ENCODE results near the gene SSBP2. TPM values are rescaled to one million over a fixed set of nuclear protein-coding genes. Genes with fewer than 3 reads are reported as not detected.
"Not testable (repeated sequence)": the region's sequence is repeated elsewhere in the genome, so short reads cannot be mapped to it uniquely, and the experiment has no call there.

The SSBP2 gene
- polyA plus RNA-seq, 3 donors: 12.5 to 36.6 (median 22.2) TPM

DNA sequence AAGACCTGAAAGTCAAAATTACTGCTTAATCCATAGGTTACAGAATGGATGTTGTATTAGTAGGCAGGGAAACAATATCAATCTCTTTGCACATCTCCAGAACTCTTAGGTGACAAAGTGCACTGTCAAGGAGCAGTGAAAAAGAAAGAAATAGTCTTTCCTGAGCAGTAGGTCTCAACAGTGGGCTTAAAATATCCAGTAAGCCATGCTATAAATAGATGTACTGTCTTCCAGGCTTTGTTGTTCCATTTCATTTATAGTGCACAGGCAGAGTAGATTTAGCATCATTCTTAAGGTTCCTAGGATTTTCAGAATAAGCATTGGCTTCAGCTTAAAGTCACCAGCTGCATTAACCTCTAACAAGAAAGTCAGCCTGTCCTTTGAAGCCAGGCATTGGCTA, 50.7 kb downstream of the SSBP2 start:
- H3K27ac ChIP-seq (ENCODE audit: low read depth, low read length): no peak overlapping the region

DNA sequence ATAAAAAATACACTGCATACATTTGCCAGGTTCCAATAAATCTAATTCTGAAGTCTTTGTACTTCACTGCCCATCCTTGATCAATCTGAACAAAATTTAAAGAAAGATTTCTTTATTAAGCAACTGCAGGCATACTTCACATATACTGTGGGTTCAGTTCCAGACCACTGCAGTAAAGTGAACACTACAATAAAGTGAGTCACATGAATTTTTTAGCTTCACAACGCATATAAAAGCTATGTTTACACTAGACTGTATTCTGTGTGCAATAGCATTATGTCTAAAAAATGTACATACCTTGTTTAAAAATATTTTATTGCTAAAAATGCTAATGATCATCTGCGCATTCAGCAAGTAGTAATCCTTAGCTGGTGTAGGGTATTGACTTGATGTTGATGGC, 52.1 kb downstream of the SSBP2 start:
- H3K27ac ChIP-seq (ENCODE audit: low read depth, low read length): no peak overlapping the region
- WGBS, 3 donors: 94 to 98% (median 97%) methylated on average over 2 of the region's 2 CpGs

DNA sequence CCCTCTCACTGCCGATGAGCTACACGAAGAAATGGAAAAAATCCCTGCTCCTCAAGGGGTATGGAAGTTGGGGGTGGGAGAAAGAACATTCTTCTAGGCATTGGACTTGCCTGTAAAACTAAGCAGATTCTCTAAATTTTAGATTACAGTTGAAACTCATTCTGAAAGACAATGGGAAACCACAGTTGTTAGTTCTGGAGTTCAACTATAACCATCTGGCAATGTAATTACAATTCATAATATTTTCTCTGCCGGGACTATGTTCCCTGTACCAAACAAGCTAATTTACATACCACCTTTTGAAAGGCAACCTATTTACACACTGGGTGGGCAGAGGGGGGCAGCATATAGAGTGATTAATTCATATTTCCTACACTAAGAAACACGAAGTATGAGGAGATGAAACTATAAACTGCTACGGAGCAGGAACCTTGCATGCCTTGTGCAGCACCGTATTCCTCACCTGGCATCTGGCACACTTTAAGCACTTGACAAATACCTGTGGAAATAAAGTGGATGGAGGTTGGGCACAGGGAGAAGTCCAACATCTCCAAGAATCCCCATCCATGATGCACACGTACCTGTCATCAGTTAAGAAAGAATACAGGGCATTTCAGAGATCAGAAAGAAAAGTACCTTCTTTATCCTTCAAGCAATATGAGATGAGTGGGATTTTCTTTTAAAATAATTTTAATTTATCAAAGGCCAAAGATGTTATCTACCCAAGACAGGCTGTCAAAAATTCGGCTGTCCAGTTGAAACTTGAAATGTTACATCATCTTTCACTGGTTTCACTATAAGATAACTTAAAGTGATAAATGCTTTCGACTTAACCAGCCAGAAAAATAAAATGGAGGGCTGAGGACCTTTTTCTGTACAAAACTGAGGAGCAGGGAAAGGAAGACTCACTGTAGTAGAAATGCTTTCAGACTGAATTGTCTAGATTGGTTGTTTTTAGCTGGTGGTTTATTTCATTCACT, 54.2 kb downstream of the SSBP2 start:
- H3K27ac ChIP-seq (ENCODE audit: low read depth, low read length): no peak overlapping the region
- 80 to 82% (median 81%) methylated on average over 9 of the region's 9 CpGs for WGBS, 3 donors

DNA sequence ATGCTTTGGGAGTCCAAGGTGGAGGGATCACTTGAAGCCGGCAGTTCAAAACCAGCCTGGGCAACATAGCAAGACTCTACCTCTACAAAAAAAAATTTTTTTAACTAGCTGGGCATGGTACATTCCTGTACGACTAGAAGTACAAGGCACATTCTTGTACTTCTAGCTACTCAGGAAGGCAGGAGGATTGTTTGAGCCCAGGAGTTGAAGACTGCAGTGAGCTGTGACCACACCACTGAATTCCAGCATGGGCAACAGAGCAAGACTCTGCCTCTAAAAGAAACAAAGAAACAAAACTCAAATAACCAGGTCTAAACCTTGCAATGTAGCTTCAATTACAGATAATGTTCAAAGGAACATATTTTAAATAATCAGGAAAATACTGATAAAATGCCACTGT, 56.2 kb downstream of the SSBP2 start:
- WGBS, 3 donors: 82 to 90% (median 87%) methylated on average over 2 of the region's 2 CpGs

GRCh38 chr5:81688215-81688614, 62.7 kb downstream of the SSBP2 start:
- no peak overlapping the region for H3K27ac ChIP-seq (ENCODE audit: low read depth, low read length)
- WGBS, 3 donors: 96 to 97% (median 97%) methylated on average over 5 of the region's 5 CpGs

More for the DNA sequence above, 56.2 kb downstream of the SSBP2 start:
- no peak overlapping the region for H3K27ac ChIP-seq (ENCODE audit: low read depth, low read length)

DNA sequence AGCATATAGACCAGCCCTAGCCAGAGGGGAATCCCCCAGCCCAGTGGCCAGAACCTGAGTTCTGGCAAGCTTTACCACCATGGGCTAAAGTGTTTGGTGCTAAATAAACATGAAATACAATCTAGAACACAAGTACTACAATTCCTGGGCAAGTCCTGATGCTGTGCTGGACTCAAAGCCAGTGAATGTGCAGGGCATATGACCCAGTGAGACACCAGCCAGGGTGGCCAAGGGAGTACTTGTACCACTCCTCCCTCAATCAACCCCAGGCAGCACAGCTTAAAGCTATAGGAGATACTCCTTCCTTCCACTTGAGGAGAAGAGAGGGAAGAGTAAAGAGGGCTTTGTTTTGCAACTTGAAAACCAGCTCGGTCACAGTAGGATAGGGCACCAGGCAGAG, 63.6 kb downstream of the SSBP2 start:
- WGBS, 3 donors: 94 to 96% (median 94%) methylated on average over 1 of the region's 1 CpG
- no peak overlapping the region for H3K27ac ChIP-seq (ENCODE audit: low read depth, low read length)

- H3K27ac ChIP-seq (ENCODE audit: low read depth, low read length): no peak overlapping the region
- WGBS, 3 donors: 93 to 99% (median 98%) methylated on average over 2 of the region's 2 CpGs
Measured at GRCh38 chr5:81685471-81685870, 65.4 kb downstream of the SSBP2 start.

- H3K27ac ChIP-seq (ENCODE audit: low read depth, low read length): no peak overlapping the region
- 90 to 100% (median 96%) methylated on average over 1 of the region's 1 CpG for WGBS, 3 donors
Measured at GRCh38 chr5:81679885-81680284, 71.0 kb downstream of the SSBP2 start.

DNA sequence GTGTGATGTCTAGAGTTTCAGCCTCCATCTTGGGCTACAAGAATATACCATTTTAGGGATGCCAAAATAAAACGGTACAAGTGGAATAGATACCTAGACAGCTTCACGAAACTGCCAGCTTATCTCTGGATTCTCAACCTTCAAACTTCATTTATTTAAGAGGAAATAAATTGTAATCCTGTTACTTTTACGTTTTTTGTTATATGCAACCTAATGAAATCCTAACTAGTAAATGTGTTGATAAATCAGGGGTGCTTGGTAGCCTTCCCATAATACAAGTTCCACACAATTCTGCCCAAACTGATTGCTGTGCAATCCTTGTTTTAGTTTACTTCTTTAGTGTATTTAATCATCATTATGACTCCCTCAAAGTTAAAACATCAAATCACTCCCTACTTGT, 75.5 kb downstream of the SSBP2 start:
- no peak overlapping the region for H3K27ac ChIP-seq (ENCODE audit: low read depth, low read length)
- WGBS, 3 donors: 73 to 97% (median 81%) methylated on average over 3 of the region's 3 CpGs

DNA sequence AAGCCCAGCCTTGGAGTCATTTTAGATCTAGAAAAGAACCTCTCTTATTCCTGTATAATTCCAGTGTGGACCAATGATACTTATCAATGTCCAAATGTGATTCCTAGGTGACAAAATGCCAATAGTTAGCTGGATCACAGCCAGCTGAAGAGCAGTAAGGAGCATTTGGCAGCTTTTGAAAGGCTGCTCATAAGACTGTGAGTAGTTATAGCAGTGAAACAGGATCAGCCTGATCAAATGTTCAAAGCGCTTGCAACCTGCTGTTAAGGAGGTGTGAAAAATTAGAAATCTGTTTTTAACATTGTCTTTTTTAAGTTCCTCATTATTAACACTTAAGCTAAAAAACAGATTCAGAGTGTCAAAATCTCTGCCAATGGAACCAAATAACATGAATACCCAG, 85.1 kb downstream of the SSBP2 start:
- 90 to 93% (median 91%) methylated on average over 1 of the region's 1 CpG for WGBS, 3 donors

DNA sequence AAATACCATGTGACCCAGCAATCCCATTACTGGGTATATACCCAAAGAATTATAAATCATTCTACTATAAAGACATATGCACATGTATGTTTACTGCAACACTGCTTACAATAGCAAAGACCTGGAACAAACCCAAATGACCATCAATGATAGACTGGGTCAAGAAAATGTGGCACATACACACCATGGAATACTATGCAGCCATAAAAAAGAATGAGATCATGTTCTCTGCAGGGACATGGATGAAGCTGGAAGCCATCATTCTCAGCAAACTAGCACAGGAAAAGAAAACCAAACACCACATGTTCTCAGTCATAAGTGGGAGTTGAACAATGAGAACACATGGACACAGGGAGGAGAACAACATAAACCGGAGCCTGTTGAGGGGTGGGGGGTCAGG, 90.3 kb downstream of the SSBP2 start:
- not testable (repeated sequence) for H3K27ac ChIP-seq (ENCODE audit: low read depth, low read length)
- 98 to 100% (median 100%) methylated on average over 1 of the region's 1 CpG for WGBS, 3 donors

More for the DNA sequence above, 85.1 kb downstream of the SSBP2 start:
- H3K27ac ChIP-seq (ENCODE audit: low read depth, low read length): no peak overlapping the region

- no peak overlapping the region for H3K27ac ChIP-seq (ENCODE audit: low read depth, low read length)
- WGBS, 3 donors: 78 to 95% (median 93%) methylated on average over 1 of the region's 1 CpG
Measured at GRCh38 chr5:81657386-81657785, 93.5 kb downstream of the SSBP2 start.

DNA sequence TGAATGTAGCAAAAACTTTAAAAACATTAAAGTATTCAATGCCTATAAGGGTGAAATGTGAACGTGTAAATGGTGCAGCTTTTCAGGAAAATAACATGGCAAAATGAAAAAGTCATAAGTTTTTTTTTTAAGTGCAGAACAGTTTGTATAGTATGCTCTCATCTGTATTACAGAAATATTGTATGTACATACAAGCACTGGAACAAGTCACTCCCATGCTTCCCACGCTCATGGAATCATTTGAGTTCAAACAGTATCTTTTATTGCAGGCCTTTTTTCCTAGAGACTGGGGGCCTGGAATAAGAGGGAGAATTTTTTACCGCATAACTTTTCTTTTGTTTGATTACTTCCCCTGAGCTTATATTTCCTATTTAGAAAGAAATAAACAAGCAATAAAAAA, 94.1 kb downstream of the SSBP2 start:
- WGBS, 3 donors: 71 to 93% (median 73%) methylated on average over 3 of the region's 3 CpGs
- no peak overlapping the region for H3K27ac ChIP-seq (ENCODE audit: low read depth, low read length)

GRCh38 chr5:81650987-81651386, 99.9 kb downstream of the SSBP2 start:
- WGBS, 3 donors: 55 to 83% (median 71%) methylated on average over 1 of the region's 1 CpG

DNA sequence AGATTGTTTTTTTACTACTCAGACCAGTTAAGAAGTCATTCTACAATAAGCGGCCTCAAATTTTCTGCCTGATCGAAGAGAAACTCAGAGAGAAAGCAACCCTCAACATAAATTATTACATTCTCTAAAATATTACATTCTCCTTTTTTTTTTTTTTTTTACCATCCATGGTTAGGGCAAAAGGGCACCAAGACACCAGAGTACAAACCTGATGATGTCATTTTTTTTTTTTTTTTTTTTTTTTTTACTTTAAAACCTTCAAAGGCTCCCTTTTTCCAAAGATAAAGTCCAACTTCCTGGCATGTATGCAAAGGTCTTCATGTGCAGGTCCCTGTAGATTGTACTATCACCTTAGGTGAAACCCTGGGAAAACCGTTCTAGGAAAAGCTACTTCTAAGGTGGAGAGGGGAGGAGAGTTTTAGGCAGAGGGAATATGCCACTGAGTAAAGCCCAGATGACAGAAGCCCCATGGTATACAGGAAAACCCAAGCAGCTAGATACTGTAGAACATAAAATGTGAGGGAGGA, 104.4 kb downstream of the SSBP2 start:
- H3K27ac ChIP-seq (ENCODE audit: low read depth, low read length): no peak overlapping the region
- WGBS, 3 donors: 93 to 98% (median 95%) methylated on average over 3 of the region's 3 CpGs

More at GRCh38 chr5:81650987-81651386, 99.9 kb downstream of the SSBP2 start:
- H3K27ac ChIP-seq (ENCODE audit: low read depth, low read length): no peak overlapping the region

GRCh38 chr5:81642210-81642609, 108.7 kb downstream of the SSBP2 start:
- H3K27ac ChIP-seq (ENCODE audit: low read depth, low read length): no peak overlapping the region

GRCh38 chr5:81639556-81639955, 111.3 kb downstream of the SSBP2 start:
- WGBS, 3 donors: 52 to 81% (median 69%) methylated on average over 1 of the region's 1 CpG
- H3K27ac ChIP-seq (ENCODE audit: low read depth, low read length): no peak overlapping the region

- WGBS, 3 donors: 65 to 100% (median 76%) methylated on average over 1 of the region's 1 CpG
Measured at GRCh38 chr5:81638471-81638870, 112.4 kb downstream of the SSBP2 start.

GRCh38 chr5:81633891-81634290, 117.0 kb downstream of the SSBP2 start:
- H3K27ac ChIP-seq (ENCODE audit: low read depth, low read length): no peak overlapping the region
- WGBS, 3 donors: 86 to 92% (median 86%) methylated on average over 4 of the region's 4 CpGs

More at GRCh38 chr5:81638471-81638870, 112.4 kb downstream of the SSBP2 start:
- H3K27ac ChIP-seq (ENCODE audit: low read depth, low read length): no peak overlapping the region

DNA sequence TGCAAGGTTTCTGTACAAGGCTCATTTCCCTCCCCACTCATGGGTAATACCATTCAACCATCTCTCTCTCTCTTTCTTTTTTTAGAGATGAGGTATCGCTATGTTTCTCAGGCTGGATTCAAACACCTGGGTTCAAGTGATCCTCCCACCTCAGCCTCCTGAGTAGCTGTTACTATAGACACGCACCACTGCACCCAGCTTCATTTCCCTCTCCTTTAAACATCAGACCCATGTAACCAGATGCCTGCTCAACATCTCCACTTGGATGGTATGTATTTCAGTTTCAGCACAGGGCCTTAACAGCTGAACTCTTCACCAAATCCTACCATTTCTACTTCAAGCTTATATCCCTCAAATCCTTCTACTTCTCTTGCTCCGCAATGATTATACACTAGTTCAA, 117.4 kb downstream of the SSBP2 start:
- no peak overlapping the region for H3K27ac ChIP-seq (ENCODE audit: low read depth, low read length)
- WGBS, 3 donors: 96 to 99% (median 99%) methylated on average over 3 of the region's 3 CpGs
